DND-41 (cell line): Measurements from ENCODE around the gene RALGDS.

Experiments used
- EZH2 ChIP-seq: IDR thresholded peaks from 3 replicates; pipeline ENCODE4 v1.6.1; 2012; ENCODE audit warnings: borderline replicate concordance, low read depth, mild to moderate bottlenecking, moderate library complexity, low read length, inconsistent platforms; ENCODE audit not compliant: severe bottlenecking
- TF ChIP-seq, protein P1 (sequence below): IDR thresholded peaks from 2 replicates; pipeline ENCODE4 v1.5.1; 2012; ENCODE audit warnings: borderline replicate concordance, low read length, moderate library complexity, mild to moderate bottlenecking; ENCODE audit not compliant: poor library complexity, severe bottlenecking; ENCODE audit errors: extremely low read depth

DNA sequence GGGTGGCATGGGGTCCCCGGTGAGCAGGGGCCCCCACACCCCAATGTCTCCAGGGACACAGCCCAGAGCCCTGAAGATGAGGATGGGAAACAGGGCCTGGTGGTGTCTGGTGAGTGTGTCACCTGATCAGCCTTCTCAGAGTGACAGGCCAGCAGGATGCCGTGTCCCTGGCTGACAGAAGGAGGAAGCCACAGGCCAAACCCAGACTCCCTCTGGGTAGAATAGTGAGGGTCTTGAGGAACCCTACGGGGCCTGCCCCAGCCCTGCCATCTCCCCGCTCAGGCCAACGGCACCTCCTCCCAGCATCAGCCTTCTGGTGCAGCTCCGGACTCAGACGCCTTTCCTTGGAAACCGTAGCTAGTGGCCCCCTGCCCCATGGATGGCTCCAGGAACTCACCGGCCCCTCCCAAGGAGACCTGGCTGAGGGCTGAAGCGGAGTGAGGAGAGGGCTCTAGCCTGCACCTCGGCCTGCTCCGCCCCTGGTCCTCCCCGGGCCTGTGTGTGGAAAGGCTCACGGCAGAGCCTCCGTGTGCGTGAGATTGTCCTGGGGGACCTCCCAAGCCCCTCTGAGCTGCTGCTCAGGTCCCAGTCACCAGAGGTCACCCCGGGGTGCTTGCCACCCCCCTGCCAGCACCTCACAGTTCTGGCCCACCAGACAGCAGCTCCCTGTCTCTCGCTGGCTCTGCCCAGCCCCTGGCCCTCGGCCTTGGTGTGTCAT, 6.0 kb downstream of the RALGDS start:
- TF ChIP-seq, protein P1, sequence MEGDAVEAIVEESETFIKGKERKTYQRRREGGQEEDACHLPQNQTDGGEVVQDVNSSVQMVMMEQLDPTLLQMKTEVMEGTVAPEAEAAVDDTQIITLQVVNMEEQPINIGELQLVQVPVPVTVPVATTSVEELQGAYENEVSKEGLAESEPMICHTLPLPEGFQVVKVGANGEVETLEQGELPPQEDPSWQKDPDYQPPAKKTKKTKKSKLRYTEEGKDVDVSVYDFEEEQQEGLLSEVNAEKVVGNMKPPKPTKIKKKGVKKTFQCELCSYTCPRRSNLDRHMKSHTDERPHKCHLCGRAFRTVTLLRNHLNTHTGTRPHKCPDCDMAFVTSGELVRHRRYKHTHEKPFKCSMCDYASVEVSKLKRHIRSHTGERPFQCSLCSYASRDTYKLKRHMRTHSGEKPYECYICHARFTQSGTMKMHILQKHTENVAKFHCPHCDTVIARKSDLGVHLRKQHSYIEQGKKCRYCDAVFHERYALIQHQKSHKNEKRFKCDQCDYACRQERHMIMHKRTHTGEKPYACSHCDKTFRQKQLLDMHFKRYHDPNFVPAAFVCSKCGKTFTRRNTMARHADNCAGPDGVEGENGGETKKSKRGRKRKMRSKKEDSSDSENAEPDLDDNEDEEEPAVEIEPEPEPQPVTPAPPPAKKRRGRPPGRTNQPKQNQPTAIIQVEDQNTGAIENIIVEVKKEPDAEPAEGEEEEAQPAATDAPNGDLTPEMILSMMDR: no peak
- TF ChIP-seq EZH2: no peak
